WTC11 (cell line): Measurements from ENCODE around the gene SCNN1A. TPM values are rescaled to one million over a fixed set of nuclear protein-coding genes. Genes with fewer than 3 reads are reported as not detected.

Source experiments
- ATAC-seq: fragments of 200-7000 bp; cut with Tn5 transposase; 2 replicates; pipeline ENCODE4 v1.10.0; 2021; ENCODE audit warnings: mild to moderate bottlenecking, moderate library complexity
- CTCF ChIA-PET: fragments of 300-600 bp; sonication (Branson Sonifier 250); formaldehyde crosslinking; loops from one replicate; lab custom pipeline; 2021; ENCODE audit warnings: antibody characterized with exemption; lab: Charles Lee
- POLR2A ChIA-PET: fragments of 350-600 bp; sonication (Branson Sonifier 250); formaldehyde crosslinking; loops from one replicate; lab custom pipeline; 2021; ENCODE audit warnings: antibody characterized with exemption; lab: Charles Lee
- DNase-seq: peaks from one replicate; pipeline ENCODE4 v3.0.0; 2021; ENCODE audit warnings: low spot score
- H3K27ac Mint-ChIP-seq: 2 replicates; pipeline ENCODE4 v1.8.0; 2021; ENCODE audit warnings: mixed read lengths
- H3K27me3 Mint-ChIP-seq: 2 replicates; pipeline ENCODE4 v1.8.0; 2021; ENCODE audit warnings: low read depth, mild to moderate bottlenecking, moderate library complexity, mixed read lengths
- H3K36me3 Mint-ChIP-seq: 2 replicates; pipeline ENCODE4 v1.8.0; 2021; ENCODE audit warnings: mixed read lengths
- H3K4me1 Mint-ChIP-seq: 2 replicates; pipeline ENCODE4 v1.8.0; 2022; ENCODE audit warnings: mixed read lengths
- H3K4me3 Mint-ChIP-seq: 2 replicates; pipeline ENCODE4 v1.8.0; 2021; ENCODE audit warnings: mild to moderate bottlenecking, moderate library complexity, mixed read lengths
- H3K9me3 Mint-ChIP-seq: 2 replicates; pipeline ENCODE4 v1.8.0; 2021; ENCODE audit warnings: mixed read lengths
- AR ChIP-seq: fragments of 250-450 bp; sonication (Bioruptor Pico); IDR thresholded peaks from 2 replicates; pipeline ENCODE4 v1.9.0; 2021; ENCODE audit warnings: mild to moderate bottlenecking
- FOXJ3 ChIP-seq: sonication (generic); formaldehyde crosslinking; IDR thresholded peaks from 2 replicates; pipeline ENCODE4 v1.9.0; 2021; ENCODE audit warnings: missing genetic modification reagents, mild to moderate bottlenecking, borderline replicate concordance
- FOXK1 ChIP-seq: sonication (generic); formaldehyde crosslinking; IDR thresholded peaks from 2 replicates; pipeline ENCODE4 v1.8.0; 2022; ENCODE audit warnings: mild to moderate bottlenecking, moderate library complexity, missing genetic modification reagents
- FOXP1 ChIP-seq: sonication (generic); formaldehyde crosslinking; IDR thresholded peaks from 2 replicates; pipeline ENCODE4 v1.8.0; 2022; ENCODE audit warnings: missing genetic modification reagents, mild to moderate bottlenecking, moderate library complexity, borderline replicate concordance
- GRHL2 ChIP-seq: fragments of 250-450 bp; sonication (Bioruptor Pico); IDR thresholded peaks from 2 replicates; pipeline ENCODE4 v1.8.0; 2022; ENCODE audit warnings: mild to moderate bottlenecking, moderate library complexity; ENCODE audit not compliant: insufficient replicate concordance, severe bottlenecking
- HMGA2 ChIP-seq: fragments of 250-450 bp; sonication (Bioruptor Pico); IDR thresholded peaks from 2 replicates; pipeline ENCODE4 v1.4.0; 2021; ENCODE audit warnings: mild to moderate bottlenecking, moderate library complexity
- JAZF1 ChIP-seq: fragments of 250-450 bp; sonication (Bioruptor Pico); IDR thresholded peaks from 2 replicates; pipeline ENCODE4 v1.9.0; 2021; ENCODE audit warnings: moderate library complexity, mild to moderate bottlenecking, inconsistent platforms
- MLX ChIP-seq: sonication (generic); formaldehyde crosslinking; IDR thresholded peaks from 2 replicates; pipeline ENCODE4 v1.8.1; 2023; ENCODE audit warnings: mild to moderate bottlenecking, missing genetic modification reagents, moderate library complexity
- MYBL2 ChIP-seq: sonication (generic); formaldehyde crosslinking; IDR thresholded peaks from 2 replicates; pipeline ENCODE4 v1.8.1; 2023; ENCODE audit warnings: mild to moderate bottlenecking, moderate library complexity, missing genetic modification reagents
- PRRX2 ChIP-seq: fragments of 250-450 bp; sonication (Bioruptor Pico); IDR thresholded peaks from 2 replicates; pipeline ENCODE4 v1.8.0; 2021; ENCODE audit warnings: mild to moderate bottlenecking
- STAT6 ChIP-seq: sonication (generic); formaldehyde crosslinking; conservative IDR thresholded peaks from 2 replicates; pipeline ENCODE4 v1.8.1; 2023; ENCODE audit warnings: mild to moderate bottlenecking, low read depth, missing genetic modification reagents, moderate library complexity
- TCF7 ChIP-seq: sonication (generic); formaldehyde crosslinking; IDR thresholded peaks from 2 replicates; pipeline ENCODE4 v1.8.0; 2022; ENCODE audit warnings: mild to moderate bottlenecking, low read depth, missing genetic modification reagents, moderate library complexity
- ZNF138 ChIP-seq: sonication (generic); formaldehyde crosslinking; conservative IDR thresholded peaks from 2 replicates; pipeline ENCODE4 v1.8.1; 2022; ENCODE audit warnings: mild to moderate bottlenecking, moderate library complexity, missing genetic modification reagents
- ZNF423 ChIP-seq: fragments of 250-450 bp; sonication (Bioruptor Pico); IDR thresholded peaks from 2 replicates; pipeline ENCODE4 v2.1.2; 2022; ENCODE audit warnings: mild to moderate bottlenecking, moderate library complexity
- ZNF512 ChIP-seq: sonication (generic); formaldehyde crosslinking; IDR thresholded peaks from 2 replicates; pipeline ENCODE4 v1.8.1; 2022; ENCODE audit warnings: missing genetic modification reagents, borderline replicate concordance
- total RNA-seq: library from RNA; stranded (reverse); gene quantifications from 3 replicates; pipeline ENCODE4 v1.2.3, GENCODE V29; 2021
- TF ChIP-seq, protein P1 (sequence below): sonication (generic); formaldehyde crosslinking; IDR thresholded peaks from 2 replicates; pipeline ENCODE4 v1.8.1; 2023; ENCODE audit warnings: mild to moderate bottlenecking, moderate library complexity, missing genetic modification reagents
- TF ChIP-seq, protein P2 (sequence below): sonication (generic); formaldehyde crosslinking; IDR thresholded peaks from 2 replicates; pipeline ENCODE4 v1.8.0; 2022; ENCODE audit warnings: mild to moderate bottlenecking, missing genetic modification reagents
- TF ChIP-seq, protein P3 (sequence below): fragments of 250-450 bp; sonication (Bioruptor Pico); IDR thresholded peaks from 2 replicates; pipeline ENCODE4 v1.9.0; 2021; ENCODE audit warnings: mild to moderate bottlenecking, borderline replicate concordance

Gene SCNN1A
- total RNA-seq, 1 experiment from 2014 or later = 100 TPM

DNA sequence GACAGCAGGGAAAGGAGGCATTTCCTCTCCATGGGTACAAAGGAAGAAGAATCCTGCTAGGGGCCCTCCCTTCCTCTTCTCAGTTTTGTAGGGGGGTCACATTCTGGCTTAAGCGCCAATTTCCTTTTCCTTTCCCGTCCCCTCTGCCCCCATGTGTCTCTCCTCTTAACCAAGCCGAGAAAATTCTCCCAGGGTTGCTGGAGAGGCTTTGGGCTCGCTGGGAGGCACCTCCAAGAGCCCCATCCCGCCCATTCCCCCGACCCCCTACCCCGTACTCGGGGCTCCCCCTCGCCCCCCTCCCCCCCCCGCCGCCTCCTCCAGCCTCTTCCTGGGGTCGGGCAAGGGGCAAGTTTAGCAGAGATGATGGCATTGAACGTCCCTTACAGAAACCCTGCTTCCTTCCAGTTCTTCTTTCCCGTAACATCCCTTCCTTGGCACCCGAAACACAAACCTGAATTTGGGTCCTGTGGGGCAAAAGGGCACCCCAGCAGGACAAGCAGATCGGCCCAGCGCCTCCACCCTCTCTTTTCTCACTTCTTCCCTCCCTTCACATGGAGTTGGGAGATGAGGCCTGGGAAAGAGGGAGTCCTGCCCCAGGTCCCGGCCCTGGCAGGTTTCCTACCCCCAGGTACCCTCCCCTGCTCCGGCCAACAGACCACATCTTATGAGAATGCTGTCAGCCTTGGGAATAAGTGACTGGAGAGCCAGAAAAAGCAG lies 51.2 kb downstream of the SCNN1A start (continued):
- TF ChIP-seq, protein P1, sequence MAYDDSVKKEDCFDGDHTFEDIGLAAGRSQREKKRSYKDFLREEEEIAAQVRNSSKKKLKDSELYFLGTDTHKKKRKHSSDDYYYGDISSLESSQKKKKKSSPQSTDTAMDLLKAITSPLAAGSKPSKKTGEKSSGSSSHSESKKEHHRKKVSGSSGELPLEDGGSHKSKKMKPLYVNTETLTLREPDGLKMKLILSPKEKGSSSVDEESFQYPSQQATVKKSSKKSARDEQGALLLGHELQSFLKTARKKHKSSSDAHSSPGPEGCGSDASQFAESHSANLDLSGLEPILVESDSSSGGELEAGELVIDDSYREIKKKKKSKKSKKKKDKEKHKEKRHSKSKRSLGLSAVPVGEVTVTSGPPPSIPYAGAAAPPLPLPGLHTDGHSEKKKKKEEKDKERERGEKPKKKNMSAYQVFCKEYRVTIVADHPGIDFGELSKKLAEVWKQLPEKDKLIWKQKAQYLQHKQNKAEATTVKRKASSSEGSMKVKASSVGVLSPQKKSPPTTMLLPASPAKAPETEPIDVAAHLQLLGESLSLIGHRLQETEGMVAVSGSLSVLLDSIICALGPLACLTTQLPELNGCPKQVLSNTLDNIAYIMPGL (CRISPR knock-in tag) = no peak
- TF ChIP-seq MLX (CRISPR knock-in tag) (no peak), AR (no peak), HMGA2 (CRISPR knock-in tag) (no peak), FOXJ3 (no peak), ZNF512 (CRISPR knock-in tag) (no peak), TCF7 (no peak), MYBL2 (no peak)
- TF ChIP-seq, protein P2, sequence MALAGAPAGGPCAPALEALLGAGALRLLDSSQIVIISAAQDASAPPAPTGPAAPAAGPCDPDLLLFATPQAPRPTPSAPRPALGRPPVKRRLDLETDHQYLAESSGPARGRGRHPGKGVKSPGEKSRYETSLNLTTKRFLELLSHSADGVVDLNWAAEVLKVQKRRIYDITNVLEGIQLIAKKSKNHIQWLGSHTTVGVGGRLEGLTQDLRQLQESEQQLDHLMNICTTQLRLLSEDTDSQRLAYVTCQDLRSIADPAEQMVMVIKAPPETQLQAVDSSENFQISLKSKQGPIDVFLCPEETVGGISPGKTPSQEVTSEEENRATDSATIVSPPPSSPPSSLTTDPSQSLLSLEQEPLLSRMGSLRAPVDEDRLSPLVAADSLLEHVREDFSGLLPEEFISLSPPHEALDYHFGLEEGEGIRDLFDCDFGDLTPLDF (CRISPR knock-in tag) = no peak
- TF ChIP-seq, all 79 proteins: peak for 0

GRCh38 chr12:6323340-6323994 lies 51.9 kb downstream of the SCNN1A start:
- ChIA-PET POLR2A (interaction anchor here (0.5 to 1.6 kb wide), 6 partner anchors 11 to 511 kb away, joined by 3 to 6 read pairs (median 3); partner anchors contain the start of gene SCNN1A), CTCF (interaction anchor here (0.8 to 2.6 kb wide), 25 partner anchors 11 to 335 kb away, joined by 3 to 19 read pairs (median 5); partner anchors contain the start of genes SCNN1A, TNFRSF1A and VAMP1)
- Mint-ChIP-seq H3K9me3 (no peaks in the 10 kb centered on the region), H3K4me1 (peaks cover 64% of the 10 kb centered on the region), H3K27ac (peak overlapping the region; percentile 98), H3K27me3 (no peaks in the 10 kb centered on the region), H3K4me3 (peak overlapping the region; percentile 62), H3K36me3 (peaks cover 30% of the 10 kb centered on the region)
- DNase-seq (peak; percentile 45), ATAC-seq (peak; percentile 59)
- TF ChIP-seq FOXJ3 = no peak
- TF ChIP-seq FOXP1 (CRISPR knock-in tag) = 0 out of 2 replicates have a peak, but pooled peaks have one; percentile 38
- TF ChIP-seq, protein P3, sequence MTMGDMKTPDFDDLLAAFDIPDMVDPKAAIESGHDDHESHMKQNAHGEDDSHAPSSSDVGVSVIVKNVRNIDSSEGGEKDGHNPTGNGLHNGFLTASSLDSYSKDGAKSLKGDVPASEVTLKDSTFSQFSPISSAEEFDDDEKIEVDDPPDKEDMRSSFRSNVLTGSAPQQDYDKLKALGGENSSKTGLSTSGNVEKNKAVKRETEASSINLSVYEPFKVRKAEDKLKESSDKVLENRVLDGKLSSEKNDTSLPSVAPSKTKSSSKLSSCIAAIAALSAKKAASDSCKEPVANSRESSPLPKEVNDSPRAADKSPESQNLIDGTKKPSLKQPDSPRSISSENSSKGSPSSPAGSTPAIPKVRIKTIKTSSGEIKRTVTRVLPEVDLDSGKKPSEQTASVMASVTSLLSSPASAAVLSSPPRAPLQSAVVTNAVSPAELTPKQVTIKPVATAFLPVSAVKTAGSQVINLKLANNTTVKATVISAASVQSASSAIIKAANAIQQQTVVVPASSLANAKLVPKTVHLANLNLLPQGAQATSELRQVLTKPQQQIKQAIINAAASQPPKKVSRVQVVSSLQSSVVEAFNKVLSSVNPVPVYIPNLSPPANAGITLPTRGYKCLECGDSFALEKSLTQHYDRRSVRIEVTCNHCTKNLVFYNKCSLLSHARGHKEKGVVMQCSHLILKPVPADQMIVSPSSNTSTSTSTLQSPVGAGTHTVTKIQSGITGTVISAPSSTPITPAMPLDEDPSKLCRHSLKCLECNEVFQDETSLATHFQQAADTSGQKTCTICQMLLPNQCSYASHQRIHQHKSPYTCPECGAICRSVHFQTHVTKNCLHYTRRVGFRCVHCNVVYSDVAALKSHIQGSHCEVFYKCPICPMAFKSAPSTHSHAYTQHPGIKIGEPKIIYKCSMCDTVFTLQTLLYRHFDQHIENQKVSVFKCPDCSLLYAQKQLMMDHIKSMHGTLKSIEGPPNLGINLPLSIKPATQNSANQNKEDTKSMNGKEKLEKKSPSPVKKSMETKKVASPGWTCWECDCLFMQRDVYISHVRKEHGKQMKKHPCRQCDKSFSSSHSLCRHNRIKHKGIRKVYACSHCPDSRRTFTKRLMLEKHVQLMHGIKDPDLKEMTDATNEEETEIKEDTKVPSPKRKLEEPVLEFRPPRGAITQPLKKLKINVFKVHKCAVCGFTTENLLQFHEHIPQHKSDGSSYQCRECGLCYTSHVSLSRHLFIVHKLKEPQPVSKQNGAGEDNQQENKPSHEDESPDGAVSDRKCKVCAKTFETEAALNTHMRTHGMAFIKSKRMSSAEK = no peak
- TF ChIP-seq ZNF138 (CRISPR knock-in tag) = no peak
- TF ChIP-seq GRHL2 = no peak
- no peak for TF ChIP-seq TCF7
- no peak for TF ChIP-seq STAT6 (CRISPR knock-in tag)
- TF ChIP-seq PRRX2 (CRISPR knock-in tag) = no peak
- TF ChIP-seq ZNF423 (CRISPR knock-in tag) = peak; percentile 64
- peak; percentile 52 for TF ChIP-seq FOXK1
- TF ChIP-seq JAZF1 (CRISPR knock-in tag) = no peak
